HG03565 (cell line): ENCODE data around the gene ACBD7.

Source experiments
- ATAC-seq: cut with Tn5 transposase; IDR thresholded peaks from one replicate; pipeline ENCODE4 v1.9.1; 2021; ENCODE audit warnings: mild to moderate bottlenecking, moderate library complexity; ENCODE audit not compliant: unreplicated experiment

Gene ACBD7

DNA sequence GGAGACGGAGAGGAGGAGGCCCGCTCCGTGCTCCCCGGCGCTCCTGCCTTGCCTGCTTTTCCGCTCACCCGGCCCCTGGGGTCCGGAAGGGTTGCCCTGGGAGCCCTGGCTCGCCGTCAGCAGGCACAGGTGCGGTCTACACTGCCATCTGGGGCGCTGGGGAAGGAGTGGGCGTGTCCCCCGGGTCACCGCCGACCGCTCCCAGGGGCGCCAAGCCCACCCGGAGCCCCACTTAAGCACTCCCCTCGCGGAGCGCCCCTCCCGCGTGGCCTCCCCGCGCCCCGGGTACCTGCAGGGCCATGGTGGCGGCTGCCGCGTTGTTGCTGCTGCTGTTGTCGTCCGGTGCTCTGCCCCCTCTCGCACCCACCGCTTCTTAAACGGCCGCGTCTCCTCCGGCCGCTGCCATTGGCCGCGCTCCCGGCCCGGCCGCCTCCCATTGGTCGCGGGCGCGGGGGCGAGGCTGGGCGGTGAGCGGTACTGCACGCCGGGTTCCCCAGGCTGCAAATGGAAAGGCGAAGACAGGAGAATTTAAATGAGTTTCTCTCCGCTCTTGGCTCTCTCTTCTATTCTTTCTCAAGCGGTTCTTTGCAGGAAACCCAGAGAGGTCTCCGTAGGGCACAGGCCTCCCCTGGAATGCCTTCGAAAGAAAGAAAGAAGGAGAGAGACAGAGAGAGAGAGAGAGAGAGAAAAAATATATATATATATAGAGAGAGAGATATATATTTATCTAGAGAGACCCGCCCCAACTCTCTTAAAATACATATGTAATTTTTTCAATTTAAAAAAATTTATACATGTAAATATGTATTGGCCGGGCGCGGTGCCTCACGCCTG is at the start of gene ACBD7:
ACBD7 (minus strand) TSS at position 349 of the 834 bp plus-strand sequence; CDS start at position 301, 48 bp downstream.
- ATAC-seq: peak; percentile 93

DNA sequence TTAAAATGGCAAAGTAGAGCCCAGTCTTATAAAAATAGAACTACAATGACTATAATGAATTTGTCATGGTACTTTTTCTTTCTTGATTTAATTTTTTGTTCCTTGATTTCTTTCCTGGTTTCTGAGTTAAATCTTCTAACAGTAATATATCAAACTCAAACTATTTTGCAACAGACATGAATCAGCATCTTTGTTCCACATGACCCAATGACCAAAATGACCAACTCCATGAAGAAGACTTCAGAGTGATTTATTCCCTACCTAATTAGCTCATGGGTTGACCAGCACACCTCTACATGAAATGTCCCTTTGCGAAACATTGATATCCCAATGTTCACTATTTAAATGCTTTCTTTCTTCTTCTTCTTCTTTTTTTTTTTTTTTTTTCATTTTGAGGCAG is 49.1 kb upstream of the ACBD7 start:
- ATAC-seq: no peak

DNA sequence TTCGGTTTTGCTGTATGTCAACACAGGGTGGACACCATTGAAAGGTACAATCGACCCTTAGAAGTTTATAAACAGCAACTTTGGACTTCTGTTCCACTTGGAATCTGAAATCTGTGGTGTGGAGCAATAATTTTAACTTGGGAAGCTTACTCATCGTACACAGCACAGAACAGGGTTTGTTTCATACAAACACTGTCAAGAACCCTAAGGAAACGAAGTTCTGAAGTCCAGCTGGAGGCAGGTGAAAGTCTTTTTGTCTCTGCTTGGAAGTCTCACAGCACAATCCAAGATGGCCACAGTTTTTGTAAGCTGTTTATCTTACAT is 48.4 kb upstream of the ACBD7 start:
- no peak for ATAC-seq

DNA sequence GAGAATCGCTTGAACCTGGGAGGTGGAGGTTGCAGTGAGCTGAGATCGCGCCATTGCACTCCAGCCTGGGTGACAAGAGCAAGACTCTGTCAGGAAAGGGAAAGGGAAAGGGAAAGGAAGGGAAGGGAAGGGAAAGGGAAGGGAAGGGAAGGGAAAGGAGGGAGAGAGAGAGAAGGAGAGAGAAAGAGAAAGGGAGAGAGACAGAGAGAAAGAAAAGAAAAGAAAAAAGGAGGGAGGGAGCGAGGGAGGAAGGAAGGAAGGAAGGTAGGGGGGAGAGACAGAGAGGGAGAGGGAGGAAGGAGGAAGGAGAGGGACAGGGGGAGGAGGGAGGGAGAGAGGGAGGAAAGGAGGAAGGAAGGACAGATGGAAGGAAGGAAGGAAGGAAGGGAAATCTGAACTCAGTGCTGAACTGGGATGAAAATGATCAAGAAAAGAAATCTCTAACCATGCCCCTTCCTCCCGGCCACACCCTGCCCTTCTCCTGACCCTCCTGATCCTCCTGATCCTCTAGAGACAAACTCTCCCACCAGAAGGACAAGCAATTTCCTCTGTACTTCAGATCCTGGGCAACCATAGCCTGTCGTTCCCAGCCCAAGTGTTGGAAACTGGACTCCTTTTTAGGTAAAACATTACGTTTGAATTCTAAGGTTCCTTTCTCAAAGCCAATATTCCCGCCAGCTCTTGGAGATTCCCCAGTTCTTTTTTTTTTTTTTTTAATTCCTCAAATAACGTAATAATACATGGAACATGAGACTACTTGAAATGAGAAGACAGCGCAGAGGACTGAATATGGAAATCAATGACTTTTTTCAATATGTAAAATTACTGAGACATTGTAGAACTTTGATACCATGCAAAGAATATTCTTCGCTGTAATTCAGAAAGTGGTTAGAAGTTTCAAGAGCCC is 47.8 kb upstream of the ACBD7 start:
- ATAC-seq: no peak

DNA sequence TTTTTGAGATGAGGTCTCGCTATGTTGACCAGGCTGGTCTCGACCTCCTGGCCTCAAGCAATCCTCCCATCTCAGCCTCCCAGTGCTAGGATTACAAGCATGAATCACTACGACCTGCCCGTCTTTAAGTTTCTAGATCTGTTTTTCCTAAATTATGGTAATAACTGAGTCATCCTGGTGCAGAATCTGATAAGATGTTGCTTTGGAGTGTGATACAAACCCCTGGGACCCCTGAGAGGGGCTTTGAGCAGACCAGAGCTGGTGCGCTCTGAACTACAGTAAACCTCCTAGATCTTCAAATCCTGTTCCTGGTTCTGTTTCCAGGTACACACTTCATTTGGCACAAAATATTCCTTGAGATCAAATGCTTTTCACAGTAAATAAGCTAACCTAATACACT is 42.8 kb upstream of the ACBD7 start:
- ATAC-seq: no peak

DNA sequence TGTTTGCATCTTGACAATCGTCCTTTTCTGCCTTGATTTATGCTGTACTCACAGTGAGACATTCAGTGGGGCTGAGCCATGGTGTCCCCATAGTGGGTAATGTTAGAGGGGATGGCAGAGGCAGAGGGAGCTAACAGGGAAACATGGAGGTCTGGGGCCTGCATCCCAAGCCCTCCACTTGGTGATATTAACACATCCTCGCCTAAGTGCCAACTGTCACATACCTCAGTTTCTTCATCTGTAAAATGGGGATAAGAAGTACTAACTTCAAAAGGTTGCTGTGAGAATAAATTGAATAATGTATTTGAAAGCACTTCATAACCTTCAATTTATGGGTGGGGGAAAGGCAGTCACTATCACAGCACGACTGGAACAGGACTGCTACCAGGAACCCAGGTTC is 36.3 kb upstream of the ACBD7 start:
- no peak for ATAC-seq

DNA sequence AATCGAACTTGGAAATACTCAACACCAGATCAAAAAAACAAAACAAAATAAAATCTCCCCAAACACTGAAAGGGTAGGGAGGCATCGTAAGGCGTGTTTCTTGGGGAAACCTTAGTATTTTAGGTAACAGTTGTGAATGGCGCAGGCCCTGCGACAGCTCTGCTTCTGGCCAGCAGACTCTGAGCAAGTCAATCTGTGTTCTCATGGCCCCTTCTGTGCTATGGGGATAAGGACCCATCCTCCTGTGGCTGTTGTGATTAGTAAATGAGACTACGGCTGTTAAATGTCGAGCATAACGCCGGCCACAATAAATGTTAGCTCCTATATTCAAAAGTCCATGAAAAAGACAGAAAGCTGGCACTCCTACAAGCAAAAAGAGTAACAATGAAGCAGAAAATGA is 35.6 kb upstream of the ACBD7 start:
- ATAC-seq: no peak

DNA sequence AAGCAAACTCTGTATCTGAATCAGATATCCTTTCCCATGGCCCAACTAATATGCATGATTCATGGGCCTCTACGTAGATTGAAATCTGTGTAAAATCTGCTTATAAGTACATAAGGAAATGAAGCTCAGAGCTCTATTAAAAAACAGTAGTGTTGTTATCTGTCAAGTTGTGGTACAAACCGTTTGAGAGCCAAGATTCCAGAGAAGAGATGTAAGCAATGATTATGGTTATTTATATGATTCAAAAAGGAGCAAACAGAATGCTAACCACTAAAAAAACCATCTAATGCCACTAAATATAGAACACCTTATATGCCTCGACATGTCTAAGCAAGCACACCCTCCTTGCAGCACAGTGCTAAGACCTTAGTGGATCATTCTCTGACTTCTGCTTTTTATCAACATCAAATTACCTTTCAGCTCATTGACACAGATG is 35.2 kb upstream of the ACBD7 start:
- peak; percentile 22 for ATAC-seq

DNA sequence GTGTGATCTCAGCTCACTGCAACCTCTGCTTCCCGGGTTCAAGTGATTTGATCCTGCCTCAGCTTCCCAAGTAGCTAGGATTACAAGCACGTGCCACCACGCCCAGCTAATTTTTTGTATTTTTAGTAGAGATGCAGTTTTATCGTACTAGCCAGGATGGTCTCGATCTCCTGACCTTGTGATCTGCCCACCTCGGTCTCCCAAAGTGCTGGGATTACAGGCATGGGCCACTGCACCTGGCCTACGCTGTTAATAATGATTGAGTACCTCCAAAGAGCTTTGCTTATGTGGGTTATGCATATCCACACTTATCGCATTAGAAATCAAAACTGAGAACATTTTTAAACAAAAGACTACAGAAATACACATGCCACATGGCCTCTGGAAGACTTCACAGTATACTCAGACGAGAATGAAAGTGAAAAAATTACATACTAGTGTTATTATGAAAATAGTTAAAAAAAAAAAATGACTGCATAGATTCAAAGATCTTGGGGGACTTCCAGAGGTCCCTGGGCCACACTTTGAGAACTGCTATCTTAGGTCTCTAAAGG is 34.0 kb upstream of the ACBD7 start:
- ATAC-seq: peak; percentile 82

DNA sequence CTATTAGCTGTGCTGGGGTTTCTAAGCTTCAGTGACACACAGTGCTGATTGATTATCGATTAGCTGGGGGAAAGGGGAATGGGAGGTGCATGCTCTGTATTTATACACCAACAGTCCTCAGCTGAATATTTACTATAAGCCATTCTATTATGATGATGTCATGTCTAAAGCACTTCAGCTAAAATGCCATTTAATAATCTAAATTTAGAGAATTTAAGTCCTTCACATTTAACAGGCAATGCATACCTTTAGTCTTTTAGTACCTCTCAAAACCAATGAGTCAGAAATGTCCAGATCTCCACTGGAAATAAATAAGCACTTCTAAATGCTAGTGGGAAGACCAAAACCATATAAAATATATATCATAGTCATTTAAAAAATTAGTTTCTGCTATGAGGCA is 33.1 kb upstream of the ACBD7 start:
- ATAC-seq: no peak

DNA sequence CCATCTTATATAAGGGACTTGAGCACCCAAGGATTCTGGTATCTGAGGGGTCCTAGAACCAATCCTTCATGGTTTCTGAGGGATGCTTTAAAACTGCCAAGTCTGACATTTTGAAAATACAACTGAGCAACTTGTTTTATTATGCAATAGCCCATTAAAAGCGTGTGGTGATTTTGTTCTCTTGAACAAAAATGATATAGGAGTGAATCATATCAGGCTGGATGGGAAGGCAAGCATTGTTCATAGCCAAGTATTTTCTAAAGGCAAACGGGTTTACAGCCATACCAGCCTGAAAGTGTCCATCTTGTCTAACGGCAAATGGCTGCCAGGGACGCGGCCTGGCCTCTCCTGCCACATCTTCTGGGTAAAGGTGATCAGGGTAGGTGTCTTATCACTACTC is 31.9 kb upstream of the ACBD7 start:
- no peak for ATAC-seq

DNA sequence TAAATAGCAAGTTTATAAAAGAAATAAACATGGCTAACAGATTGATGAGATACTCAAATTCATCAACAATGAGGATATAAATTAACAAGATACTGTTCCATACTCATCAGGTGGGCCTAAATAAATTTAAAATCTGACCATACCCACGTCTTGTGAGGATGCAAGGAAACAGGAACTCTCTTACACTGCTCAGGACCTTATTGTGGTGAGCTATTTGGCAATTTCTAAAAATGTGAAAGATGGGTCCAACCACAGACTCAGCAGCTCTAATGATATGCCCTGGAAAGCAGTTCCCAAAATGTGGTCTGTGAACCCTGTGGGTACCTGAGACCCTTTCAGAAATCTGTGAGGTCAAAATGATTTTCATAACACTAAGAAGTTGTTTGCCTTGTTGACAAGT is 30.0 kb upstream of the ACBD7 start:
- no peak for ATAC-seq

DNA sequence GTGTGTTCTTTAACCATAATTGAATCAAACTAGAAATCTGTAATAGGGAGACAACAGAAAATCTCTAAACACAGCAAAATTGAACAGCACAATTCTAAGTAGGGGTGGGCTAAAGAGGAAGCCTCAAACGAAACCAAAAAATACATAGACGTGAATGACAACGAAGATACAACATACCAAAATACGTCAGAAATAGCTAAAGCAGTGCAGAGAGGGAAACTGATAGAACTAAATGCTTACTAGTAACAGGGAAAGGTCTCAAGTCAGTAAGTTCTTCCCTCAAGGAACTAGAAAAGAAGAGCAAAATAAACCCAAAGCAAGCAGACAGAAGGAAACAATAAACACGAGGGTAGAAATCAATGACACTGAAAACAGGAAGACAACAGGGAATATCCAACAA is 27.6 kb upstream of the ACBD7 start:
- no peak for ATAC-seq

DNA sequence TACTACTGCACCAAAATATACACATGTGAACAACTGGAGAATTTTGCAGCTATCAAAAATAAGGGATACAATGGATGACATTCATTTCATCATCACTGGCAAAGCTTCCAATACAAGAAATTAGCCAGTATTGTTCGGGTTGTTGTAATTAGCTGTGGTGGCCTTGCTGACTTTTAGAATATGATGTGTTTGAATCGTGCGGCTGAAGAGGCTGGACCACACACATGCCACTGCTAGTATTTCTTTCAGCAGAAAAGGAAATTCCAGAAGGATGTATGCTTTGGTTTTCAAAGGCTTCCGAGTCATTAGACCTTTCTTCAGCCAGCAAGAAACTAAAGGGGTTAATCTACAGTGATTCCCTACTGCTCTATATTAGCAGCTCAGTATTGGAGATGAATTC is 25.2 kb upstream of the ACBD7 start:
- ATAC-seq: no peak

DNA sequence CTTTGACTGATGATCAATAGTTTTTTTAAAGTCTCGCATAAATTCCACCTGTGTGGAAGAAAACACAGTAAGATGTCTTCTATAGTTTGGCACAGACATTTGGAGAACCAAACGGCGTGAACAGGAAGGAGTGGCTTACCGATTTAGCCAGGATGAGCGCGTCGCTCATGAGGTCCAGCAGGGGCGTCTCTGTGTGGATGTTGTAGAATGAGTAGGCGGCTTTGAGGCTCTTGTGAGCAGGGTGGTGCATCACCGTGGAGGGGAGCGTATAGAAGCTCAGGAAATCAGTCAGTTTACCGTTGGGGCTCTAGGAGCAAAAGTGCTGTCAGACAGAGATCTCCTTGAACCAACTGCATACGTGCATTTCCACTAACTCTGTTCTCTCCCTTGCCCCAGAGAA is 24.1 kb upstream of the ACBD7 start:
- no peak for ATAC-seq

DNA sequence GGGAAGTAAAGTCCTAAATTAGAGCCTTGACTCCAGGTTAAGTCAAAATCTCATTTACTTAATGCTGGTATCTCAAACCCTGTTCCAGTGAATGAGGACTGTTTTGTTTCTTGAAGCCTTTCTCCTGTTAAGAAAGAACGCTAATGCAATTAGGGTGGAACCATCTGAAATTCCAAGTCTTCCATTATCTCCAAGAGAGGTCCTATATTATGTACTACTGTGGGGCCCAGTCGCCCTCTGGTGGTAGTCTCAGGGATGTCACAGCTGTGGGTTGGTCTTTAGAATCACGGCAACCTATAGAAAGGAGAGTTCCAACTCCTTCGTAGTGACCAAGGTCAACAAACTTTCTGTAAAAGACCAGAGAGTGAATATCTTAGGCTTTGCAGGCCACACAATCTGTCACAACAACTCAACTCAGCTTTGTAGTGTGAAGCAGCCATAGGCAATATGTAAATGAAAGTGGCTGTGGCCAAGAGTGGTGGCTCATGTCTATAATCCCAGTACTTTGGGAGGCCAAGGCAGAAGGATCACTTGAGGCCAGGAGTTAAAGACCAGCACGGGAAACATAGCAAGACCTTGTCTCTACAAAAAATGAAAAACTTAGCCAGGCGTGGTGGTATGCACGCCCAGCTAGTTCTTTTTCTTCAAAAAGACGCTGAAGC is 17.9 kb upstream of the ACBD7 start:
- ATAC-seq: peak; percentile 90

DNA sequence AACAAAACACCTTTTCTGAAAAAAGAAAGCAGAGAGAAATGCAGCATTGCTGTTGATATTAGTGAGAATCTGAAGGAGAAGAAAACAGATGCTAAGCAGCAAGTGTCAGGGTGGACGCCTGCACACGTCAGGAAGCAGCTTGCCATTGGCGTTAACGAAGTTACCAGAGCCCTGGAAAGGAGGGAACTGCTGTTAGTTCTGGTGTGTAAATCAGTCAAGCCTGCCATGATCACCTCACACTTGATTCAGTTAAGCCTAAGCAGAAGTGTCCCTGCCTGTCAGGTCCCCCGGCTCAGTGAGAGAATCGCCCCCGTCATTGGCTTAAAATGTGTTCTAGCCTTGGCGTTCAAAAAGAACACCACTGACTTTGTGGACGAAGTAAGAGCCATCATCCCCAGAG is 14.9 kb upstream of the ACBD7 start:
- no peak for ATAC-seq

DNA sequence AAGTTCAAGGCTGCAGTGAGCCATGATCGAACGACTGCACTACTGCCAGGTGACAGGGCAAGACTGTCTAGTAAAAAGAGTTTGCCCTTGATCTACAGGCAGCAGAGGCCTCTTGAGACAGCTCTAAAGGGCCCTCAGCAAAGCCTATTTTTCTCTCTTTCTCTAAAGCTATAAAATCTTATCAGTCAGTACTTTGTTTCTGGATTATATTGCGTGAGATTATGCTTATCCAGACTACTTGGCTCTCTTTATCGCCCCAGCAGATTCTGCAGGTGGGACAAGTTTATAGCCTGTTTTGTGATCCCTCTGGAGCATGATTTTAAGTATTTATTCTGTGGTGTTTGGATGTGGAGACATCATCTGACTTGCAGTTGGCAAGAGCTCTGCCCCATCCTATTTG is 11.3 kb upstream of the ACBD7 start:
- ATAC-seq: no peak

DNA sequence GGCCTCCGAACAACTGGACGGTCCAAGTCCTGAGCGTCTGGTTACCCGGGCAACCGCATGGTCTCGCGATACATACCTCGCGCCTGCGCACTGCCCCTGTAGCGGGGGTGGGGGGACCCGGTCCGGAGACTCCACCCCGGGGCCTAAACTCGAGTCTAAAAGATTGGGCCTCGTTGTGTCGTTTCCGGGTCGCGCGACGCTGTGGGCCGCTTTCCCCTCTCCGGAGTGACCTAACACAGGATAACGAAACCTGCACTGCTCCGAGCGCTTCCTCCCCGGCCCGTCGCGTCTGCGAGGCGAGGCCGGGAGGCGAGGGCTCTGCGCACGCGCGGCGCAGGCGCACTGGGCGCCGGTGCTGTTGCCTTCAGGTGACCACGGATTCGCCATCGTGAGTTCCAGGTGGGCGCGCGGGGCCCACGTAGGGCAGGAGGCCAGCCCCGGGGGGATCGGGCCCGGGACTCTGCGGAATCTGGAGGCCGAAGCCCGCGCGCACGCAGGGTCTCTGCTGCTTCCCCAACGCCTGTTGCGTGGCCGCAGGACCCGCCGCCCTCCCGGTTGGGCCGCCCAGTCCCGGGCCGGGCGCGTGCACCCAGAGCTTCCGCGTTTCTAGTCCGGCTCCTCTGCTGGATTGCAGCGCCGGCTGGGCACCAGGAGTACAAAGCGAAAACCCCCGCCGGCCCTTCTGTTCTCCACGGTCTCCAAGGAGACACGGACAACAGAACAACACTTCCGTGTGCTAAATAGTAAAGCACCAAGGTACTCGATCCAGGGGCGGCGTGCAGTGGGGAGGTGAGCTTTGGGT is 8.6 kb upstream of the ACBD7 start, which contains the start of gene RPP38:
RPP38 (plus strand) TSS at position 345 of the 802 bp plus-strand sequence. CDS start 5,960 bp downstream, outside the sequence.
- peak; percentile 79 for ATAC-seq

DNA sequence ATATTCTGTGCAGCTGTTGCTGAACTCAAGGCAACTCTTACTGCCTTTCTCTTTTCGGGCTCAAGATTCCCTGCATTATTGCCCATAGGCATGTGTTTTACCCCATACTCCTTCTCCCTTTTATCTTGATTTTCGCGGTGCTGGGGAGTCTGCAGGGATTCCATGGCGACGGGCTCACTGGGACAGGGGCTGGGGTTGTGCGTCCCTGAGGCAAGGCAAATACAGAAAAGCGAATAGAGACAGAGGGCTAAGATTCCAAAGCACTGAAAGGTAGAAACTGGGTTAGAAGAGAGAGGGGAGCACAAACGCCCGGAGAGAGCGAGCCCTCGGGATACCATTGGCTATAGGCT is 8.1 kb upstream of the ACBD7 start:
- peak; percentile 3 for ATAC-seq
